CD14-positive monocyte (primary cell): Measurements from ENCODE around the gene PAGR1. TPM values are rescaled to one million over a fixed set of nuclear protein-coding genes. Genes with fewer than 3 reads are reported as not detected.

Experiments
- DNase-seq, 3 donors: peaks; one replicate each; pipeline ENCODE4 v3.0.0-alpha.2; 2011 to 2022
- H2AFZ ChIP-seq: 2 replicates; pipeline ENCODE4 v1.6.0; 2012; ENCODE audit warnings: mild to moderate bottlenecking, low read depth, low read length, inconsistent platforms; ENCODE audit not compliant: insufficient read depth, poor library complexity, severe bottlenecking
- H3K27ac ChIP-seq, 2 donors: 1 replicate in 1 of 2; 2 replicates in 1 of 2; pipeline ENCODE4 v1.5.1; 2012 to 2013; ENCODE audit warnings: low read length in 2 of 2, control low read depth in 1 of 2, inconsistent platforms in 1 of 2, low read depth in 1 of 2, mild to moderate bottlenecking in 1 of 2
- H3K27me3 ChIP-seq, 2 donors: one replicate each; pipeline versions ENCODE4 v1.6.0 to v1.6.1; 2011 to 2013; ENCODE audit warnings: low read length in 2 of 2; ENCODE audit not compliant: control insufficient read depth in 2 of 2, insufficient read depth in 2 of 2
- H3K36me3 ChIP-seq, 2 donors: replicated peaks in 1 of 2; 1 replicate in 1 of 2; 2 replicates in 1 of 2; pipeline versions ENCODE4 v1.5.1 to v1.6.1; 2012 to 2013; ENCODE audit warnings: low read length in 2 of 2, control low read depth in 1 of 2, inconsistent platforms in 1 of 2, mild to moderate bottlenecking in 1 of 2; ENCODE audit not compliant: insufficient read depth in 2 of 2, control insufficient read depth in 1 of 2
- H3K4me1 ChIP-seq, 2 donors: 1 replicate in 1 of 2; 2 replicates in 1 of 2; pipeline versions ENCODE4 v1.5.1 to v1.6.1; 2012 to 2013; ENCODE audit warnings: low read length in 2 of 2, control low read depth in 1 of 2, inconsistent platforms in 1 of 2, mild to moderate bottlenecking in 1 of 2, moderate library complexity in 1 of 2; ENCODE audit not compliant: insufficient read depth in 2 of 2, control insufficient read depth in 1 of 2
- H3K4me2 ChIP-seq: replicated peaks from 2 replicates; pipeline ENCODE3; 2012; ENCODE audit warnings: low read length, moderate library complexity, mild to moderate bottlenecking; ENCODE audit not compliant: poor library complexity, severe bottlenecking; ENCODE audit errors: extremely low read depth
- H3K4me3 ChIP-seq, 3 experiments: fragments of 200-600 bp in 1 of 3; sonication (generic) in 1 of 3; replicated peaks in 1 of 3; 1 replicate in 2 of 3; 2 replicates in 1 of 3; pipeline ENCODE4 v1.5.1; 2011 to 2013; ENCODE audit warnings: low read length in 3 of 3, mild to moderate bottlenecking in 3 of 3, control low read depth in 2 of 3, low read depth in 2 of 3, inconsistent platforms in 1 of 3, moderate library complexity in 1 of 3
- H3K79me2 ChIP-seq: 2 replicates; pipeline ENCODE4 v1.6.0; 2012; ENCODE audit warnings: mild to moderate bottlenecking, control low read depth, inconsistent platforms, low read length, moderate library complexity; ENCODE audit not compliant: insufficient read depth
- H3K9ac ChIP-seq: 2 replicates; pipeline ENCODE4 v1.6.0; 2017; ENCODE audit warnings: low read length, mild to moderate bottlenecking; ENCODE audit not compliant: insufficient read depth, poor library complexity, severe bottlenecking
- H3K9me3 ChIP-seq, 2 donors: replicated peaks in 1 of 2; 1 replicate in 1 of 2; 2 replicates in 1 of 2; pipeline versions ENCODE4 v1.5.1 to v1.6.1; 2012 to 2013; ENCODE audit warnings: low read length in 2 of 2, control low read depth in 1 of 2; ENCODE audit not compliant: control insufficient read depth in 1 of 2, insufficient read depth in 1 of 2
- H4K20me1 ChIP-seq: 2 replicates; pipeline ENCODE4 v1.6.0; 2012; ENCODE audit warnings: mild to moderate bottlenecking, low read length, control low read depth, moderate library complexity; ENCODE audit not compliant: insufficient read depth
- H3K27ac Mint-ChIP-seq, 7 donors: one replicate each; pipeline ENCODE4 v1.8.0; 2020; ENCODE audit warnings: mild to moderate bottlenecking in 7 of 7, mixed read lengths in 7 of 7, moderate library complexity in 6 of 7, inconsistent platforms in 2 of 7
- H3K27me3 Mint-ChIP-seq, 3 donors: one replicate each; pipeline ENCODE4 v1.8.0; 2021 to 2022; ENCODE audit warnings: low read depth in 3 of 3, mild to moderate bottlenecking in 3 of 3, mixed read lengths in 3 of 3, moderate library complexity in 3 of 3, inconsistent platforms in 1 of 3
- H3K36me3 Mint-ChIP-seq, 2 donors: one replicate each; pipeline ENCODE4 v1.8.0; 2020; ENCODE audit warnings: mixed read lengths in 2 of 2, inconsistent platforms in 1 of 2, mild to moderate bottlenecking in 1 of 2
- H3K4me1 Mint-ChIP-seq: one replicate; pipeline ENCODE4 v1.8.0; 2020; ENCODE audit warnings: mild to moderate bottlenecking, mixed read lengths
- H3K4me3 Mint-ChIP-seq, 2 donors: one replicate each; pipeline ENCODE4 v1.8.0; 2020; ENCODE audit warnings: mild to moderate bottlenecking in 2 of 2, mixed read lengths in 2 of 2, moderate library complexity in 1 of 2
- H3K9me3 Mint-ChIP-seq, 7 donors: one replicate each; pipeline ENCODE4 v1.8.0; 2020 to 2022; ENCODE audit warnings: mixed read lengths in 7 of 7, mild to moderate bottlenecking in 6 of 7, moderate library complexity in 6 of 7, inconsistent platforms in 2 of 7
- CTCF ChIP-seq: fragments of 200-600 bp; IDR thresholded peaks from one replicate; pipeline ENCODE4 v1.8.0; 2022; ENCODE audit warnings: antibody characterized with exemption, mild to moderate bottlenecking
- WGBS: methylation state at CpG from one replicate; pipeline ENCODE4 v1.1.5; 2013; ENCODE audit warnings: missing lambda C conversion rate; ENCODE audit not compliant: insufficient coverage; 5-methylcytosine and 5-hydroxymethylcytosine counted together
- intact Hi-C, 2 donors: fragments of 100-400 bp; cut with micrococcal nuclease; formaldehyde crosslinking; loops; one replicate each; pipeline versions ENCODE4 v1.15.0 to v1.15.1; 2023
- polyA plus RNA-seq, 3 donors: library from polyadenylated mRNA; depleted of rRNA in 1 of 3; unstranded in 2 of 3; stranded (reverse) in 1 of 3; fragments of 300-500 nt in 2 of 3; fragments of >200 nt in 1 of 3; fragmentation: Illumina TruSeq in 2 of 3; gene quantifications; 1 replicate in 2 of 3; 2 replicates in 1 of 3; pipeline ENCODE4 v1.2.3, GENCODE V29; 2012 to 2021

The PAGR1 gene
- polyA plus RNA-seq, 3 donors: 12.6 to 43.4 (median 36.3) TPM

GRCh38 chr16:29834079-29834478, 18.1 kb downstream of the PAGR1 start:
- Histone ChIP-seq H4K20me1 (peaks cover 82% of the 10 kb centered on the region), H3K27ac (no peak overlapping the region), H3K9ac (no peak overlapping the region), H3K27me3 (no peaks in the 10 kb centered on the region), H2AFZ (no peak overlapping the region), H3K4me3 (no peak overlapping the region), H3K79me2 (peaks cover 13% of the 10 kb centered on the region), H3K4me1 (no peaks in the 10 kb centered on the region), H3K9me3 (no peaks in the 10 kb centered on the region), H3K4me2 (no peak overlapping the region), H3K36me3 (peaks cover 85 to 100% of the 10 kb centered on the region in 2 donors)
- Mint-ChIP-seq H3K9me3 (no peaks in the 10 kb centered on the region), H3K4me3 (no peak overlapping the region), H3K36me3 (peaks cover 77 to 96% of the 10 kb centered on the region in 2 donors), H3K27me3 (no peaks in the 10 kb centered on the region), H3K27ac (no peak overlapping the region), H3K4me1 (no peaks in the 10 kb centered on the region)
- WGBS: 100% methylated on average over 2 of the region's 5 CpGs
- intact Hi-C loops: no loop called here
- no peak for DNase-seq
- no peak for TF ChIP-seq CTCF

- no peak for TF ChIP-seq CTCF
- peaks cover 82% of the 10 kb centered on the region for H4K20me1 ChIP-seq
- no peaks in the 10 kb centered on the region for H3K4me1 Mint-ChIP-seq
- H3K27me3 ChIP-seq: no peaks in the 10 kb centered on the region
- no peak overlapping the region for H2AFZ ChIP-seq
- no peaks in the 10 kb centered on the region for H3K9me3 ChIP-seq
- no peaks in the 10 kb centered on the region for H3K9me3 Mint-ChIP-seq
- 100% methylated on average over 4 of the region's 7 CpGs for WGBS
- H3K9ac ChIP-seq: no peak overlapping the region
- no peaks in the 10 kb centered on the region for H3K79me2 ChIP-seq
- H3K36me3 ChIP-seq: peaks cover 90 to 100% of the 10 kb centered on the region in 2 donors
- no peak overlapping the region for H3K27ac ChIP-seq
- H3K27me3 Mint-ChIP-seq: no peaks in the 10 kb centered on the region
- no peaks in the 10 kb centered on the region for H3K4me1 ChIP-seq
- H3K4me2 ChIP-seq: no peak overlapping the region
- no peak overlapping the region for H3K27ac Mint-ChIP-seq
- no peak overlapping the region for H3K4me3 ChIP-seq
- intact Hi-C loops: no loop called here
- H3K4me3 Mint-ChIP-seq: no peak overlapping the region
- peaks cover 82 to 100% of the 10 kb centered on the region in 2 donors for H3K36me3 Mint-ChIP-seq
- no peak for DNase-seq
Measured at GRCh38 chr16:29835926-29836325, 20.0 kb downstream of the PAGR1 start.
